Cortex of kidney (tissue), 1 donor: ENCODE data around the gene CLPTM1.
"Not testable (repeated sequence)": the region's sequence is repeated elsewhere in the genome, so short reads cannot be mapped to it uniquely, and the experiment has no call there.

Experiments
- DNase-seq: peaks from one replicate; lab custom pipeline; 2025; lab: John Stamatoyannopoulos, UW

CLPTM1 gene

GRCh38 chr19:44954649-44955504, at the start of gene CLPTM1:
Gene CLPTM1 (plus strand): TSS chr19:44955380. CDS start chr19:44955396, 16 bp downstream.
- peak; percentile 59 for DNase-seq

- no peak for DNase-seq
Observed at GRCh38 chr19:44905437-44906160, 49.6 kb upstream of the CLPTM1 start, which contains the start of gene APOE. Gene APOE (plus strand): TSS chr19:44905796. CDS start chr19:44906625, 829 bp downstream.

GRCh38 chr19:44907613-44908012, 47.6 kb upstream of the CLPTM1 start:
- no peak for DNase-seq

GRCh38 chr19:44908074-44908835, 46.9 kb upstream of the CLPTM1 start:
- DNase-seq: no peak

- no peak for DNase-seq
Observed at GRCh38 chr19:44908836-44909261, 46.3 kb upstream of the CLPTM1 start.

GRCh38 chr19:44909775-44910174, 45.4 kb upstream of the CLPTM1 start:
- DNase-seq: no peak

- not testable (repeated sequence) for DNase-seq
Observed at GRCh38 chr19:44911896-44912295, 43.3 kb upstream of the CLPTM1 start.

GRCh38 chr19:44912854-44913253, 42.3 kb upstream of the CLPTM1 start:
- no peak for DNase-seq

GRCh38 chr19:44913512-44914432, 41.4 kb upstream of the CLPTM1 start:
- not testable (repeated sequence) for DNase-seq

GRCh38 chr19:44914433-44915206, 40.6 kb upstream of the CLPTM1 start, which contains the start of gene APOC1:
Gene APOC1 (plus strand): TSS chr19:44914608. CDS start chr19:44914892, 284 bp downstream.
- DNase-seq: not testable (repeated sequence)

GRCh38 chr19:44924243-44924725, 30.9 kb upstream of the CLPTM1 start:
- no peak for DNase-seq

- no peak for DNase-seq
Observed at GRCh38 chr19:44925114-44925891, 29.9 kb upstream of the CLPTM1 start.

- DNase-seq: not testable (repeated sequence)
Observed at GRCh38 chr19:44926245-44927077, 28.7 kb upstream of the CLPTM1 start.

- DNase-seq: no peak
Observed at GRCh38 chr19:44927746-44928145, 27.4 kb upstream of the CLPTM1 start.

- no peak for DNase-seq
Observed at GRCh38 chr19:44930088-44930487, 25.1 kb upstream of the CLPTM1 start.

- no peak for DNase-seq
Observed at GRCh38 chr19:44931541-44931940, 23.6 kb upstream of the CLPTM1 start.

- DNase-seq: no peak
Observed at GRCh38 chr19:44939668-44940067, 15.5 kb upstream of the CLPTM1 start.

GRCh38 chr19:44942067-44942571, 13.1 kb upstream of the CLPTM1 start, which contains the start of gene APOC4:
Gene APOC4 (plus strand): TSS chr19:44942237. CDS start chr19:44942278, 41 bp downstream.
- DNase-seq: no peak
